Measurements from ENCODE around the gene RPL29. TPM values are rescaled to one million over a fixed set of nuclear protein-coding genes. Genes with fewer than 3 reads are reported as not detected.

RPL29 gene
- total RNA-seq, 1 donor from 2014 or later, result 1,399 TPM

DNA sequence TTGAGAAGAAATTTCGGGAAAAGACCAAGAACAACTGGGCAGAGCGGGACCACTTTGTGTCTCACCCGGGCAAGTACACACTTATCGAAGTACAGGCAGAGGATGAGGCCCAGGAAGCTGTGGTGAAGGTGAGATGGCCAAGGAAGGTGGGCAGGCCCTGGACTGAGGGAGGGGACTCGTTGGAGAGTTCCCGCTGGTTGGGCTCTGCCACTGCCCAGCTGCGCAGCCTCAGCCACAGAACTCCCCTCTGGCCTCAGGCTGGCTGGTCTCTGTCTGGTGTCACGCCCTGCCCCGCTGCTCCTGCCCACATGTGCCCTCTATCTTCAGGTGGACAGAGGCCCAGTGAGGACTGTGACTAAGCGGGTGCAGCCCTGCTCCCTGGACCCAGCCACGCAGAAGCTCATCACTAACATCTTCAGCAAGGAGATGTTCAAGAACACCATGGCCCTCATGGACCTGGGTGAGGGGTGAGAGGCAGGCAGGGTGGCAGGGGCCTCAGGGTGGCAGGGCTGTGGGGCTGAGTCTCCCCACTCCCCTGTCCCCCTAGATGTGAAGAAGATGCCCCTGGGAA, 51.2 kb downstream of the RPL29 start:
- DNase-seq, result no peak

Other genes with a start within 250 kb of the RPL29 start
- gene IQCF6, start 216.7 kb downstream of the RPL29 start, total RNA-seq, result not detected in 2 replicates
- not detected in 2 replicates for gene IQCF2, start 134.3 kb downstream of the RPL29 start, total RNA-seq
- gene IQCF5, start 120.3 kb downstream of the RPL29 start, total RNA-seq, result not detected in 2 replicates
- gene IQCF1, start 92.5 kb downstream of the RPL29 start, total RNA-seq, result not detected in 2 replicates
- 18.7 and 22.2 TPM in 2 replicates for gene RRP9, start 54.0 kb downstream of the RPL29 start, total RNA-seq
- gene PARP3, start 53.5 kb downstream of the RPL29 start, total RNA-seq, result 9.9 and 17.9 TPM in 2 replicates
- not detected in 2 replicates for gene GPR62, start 40.5 kb downstream of the RPL29 start, total RNA-seq
- gene PCBP4, start 28.4 kb downstream of the RPL29 start, total RNA-seq, result 26.2 and 31.3 TPM in 2 replicates
- gene ABHD14B, start 21.8 kb downstream of the RPL29 start, total RNA-seq, result 16.8 and 18.7 TPM in 2 replicates
- 5.4 and 6.9 TPM in 2 replicates for gene ABHD14A, start 20.8 kb downstream of the RPL29 start, total RNA-seq
- 20.6 and 22.6 TPM in 2 replicates for gene ACY1, start 12.4 kb downstream of the RPL29 start, total RNA-seq
- gene DUSP7, start 60.7 kb upstream of the RPL29 start, total RNA-seq, result 8.0 and 10.8 TPM in 2 replicates
- gene POC1A, start 158.5 kb upstream of the RPL29 start, total RNA-seq, result 3.7 and 17.6 TPM in 2 replicates
- gene ALAS1, start 202.3 kb upstream of the RPL29 start, total RNA-seq, result 41.0 and 51.7 TPM in 2 replicates
- under 0.01 TPM in 1 of 2 replicates, not detected in the other for gene TLR9, start 229.8 kb upstream of the RPL29 start, total RNA-seq
- 144 and 147 TPM in 2 replicates for gene TWF2, start 243.3 kb upstream of the RPL29 start, total RNA-seq
- gene PPM1M, start 249.9 kb upstream of the RPL29 start, total RNA-seq, result 20.6 and 25.0 TPM in 2 replicates